GM12873 (cell line): ENCODE data around the gene BCL11B.

Experiments
- CTCF ChIP-seq: IDR thresholded peaks from 2 replicates; pipeline ENCODE4 v1.5.1; 2012; ENCODE audit warnings: low read depth, mild to moderate bottlenecking, moderate library complexity, low read length, control low read depth; ENCODE audit not compliant: insufficient read depth; ENCODE audit errors: missing control alignments

BCL11B gene

GRCh38 chr14:99276482-99276881, 4.5 kb upstream of the BCL11B start:
- TF ChIP-seq CTCF, result no peak

GRCh38 chr14:99275222-99275584, 3.2 kb upstream of the BCL11B start:
- TF ChIP-seq CTCF, result no peak

- TF ChIP-seq CTCF, result peak; percentile 25
Measured at GRCh38 chr14:99274346-99275221, 2.6 kb upstream of the BCL11B start.

- TF ChIP-seq CTCF, result no peak
Measured at GRCh38 chr14:99273766-99274345, 1.9 kb upstream of the BCL11B start.

GRCh38 chr14:99272899-99273765, 1.1 kb upstream of the BCL11B start:
- no peak for TF ChIP-seq CTCF

GRCh38 chr14:99272632-99272898, 568 bp upstream of the BCL11B start:
- no peak for TF ChIP-seq CTCF

GRCh38 chr14:99271221-99271941, 616 bp downstream of the BCL11B start:
- TF ChIP-seq CTCF, result no peak
